CD4-positive, alpha-beta T cell (primary cell): Measurements from ENCODE around the gene PRR11. TPM values are rescaled to one million over a fixed set of nuclear protein-coding genes. Genes with fewer than 3 reads are reported as not detected.

Experiments
- ATAC-seq: fragments of 200-7000 bp; cut with Tn5 transposase; one replicate; pipeline ENCODE4 v1.10.0; 2022; ENCODE audit warnings: mild to moderate bottlenecking; ENCODE audit not compliant: poor library complexity
- CTCF ChIA-PET: fragments of 350-600 bp; sonication (Branson Sonifier 250); formaldehyde crosslinking; loops from one replicate; lab custom pipeline; 2021; ENCODE audit warnings: antibody characterized with exemption, inconsistent platforms; lab: Charles Lee
- POLR2A ChIA-PET: fragments of 350-600 bp; sonication (Branson Sonifier 250); formaldehyde crosslinking; loops from one replicate; lab custom pipeline; 2021; ENCODE audit warnings: antibody characterized with exemption, inconsistent platforms; lab: Charles Lee
- DNase-seq, 14 experiments: peaks; one replicate each; pipeline ENCODE4 v3.0.0-alpha.2; 2013 to 2020; ENCODE audit warnings: mixed read lengths in 2 of 14
- H3K27ac ChIP-seq, 2 donors: one replicate each; pipeline versions ENCODE4 v1.5.1 to v1.7.0; 2013; ENCODE audit warnings: low read length in 2 of 2, low read depth in 1 of 2, mild to moderate bottlenecking in 1 of 2
- H3K27me3 ChIP-seq, 2 experiments: 1 replicate in 1 of 2; 2 replicates in 1 of 2; pipeline versions ENCODE4 v1.6.1 to v1.7.0; 2013; ENCODE audit warnings: low read length in 2 of 2, control low read depth in 1 of 2, mild to moderate bottlenecking in 1 of 2, moderate library complexity in 1 of 2; ENCODE audit not compliant: insufficient read depth in 2 of 2, control insufficient read depth in 1 of 2
- H3K36me3 ChIP-seq: one replicate; pipeline ENCODE4 v1.6.1; 2013; ENCODE audit warnings: low read length, control low read depth; ENCODE audit not compliant: insufficient read depth
- H3K4me1 ChIP-seq: one replicate; pipeline ENCODE4 v1.6.1; 2013; ENCODE audit warnings: low read length, control low read depth; ENCODE audit not compliant: insufficient read depth
- H3K4me3 ChIP-seq: one replicate; pipeline ENCODE4 v1.5.1; 2013; ENCODE audit warnings: mild to moderate bottlenecking, low read length, moderate library complexity
- H3K9me3 ChIP-seq, 2 experiments: 1 replicate in 1 of 2; 2 replicates in 1 of 2; pipeline versions ENCODE4 v1.6.1 to v1.7.0; 2013; ENCODE audit warnings: low read length in 2 of 2, mild to moderate bottlenecking in 2 of 2, control low read depth in 1 of 2, moderate library complexity in 1 of 2; ENCODE audit not compliant: control insufficient read depth in 1 of 2, insufficient read depth in 1 of 2
- H3K27ac Mint-ChIP-seq: one replicate; pipeline ENCODE4 v1.8.0; 2020; ENCODE audit warnings: mixed read lengths
- H3K27me3 Mint-ChIP-seq: one replicate; pipeline ENCODE4 v1.8.0; 2021; ENCODE audit warnings: mixed read lengths
- H3K36me3 Mint-ChIP-seq: one replicate; pipeline ENCODE4 v1.8.0; 2021; ENCODE audit warnings: low read depth, mixed read lengths
- H3K4me1 Mint-ChIP-seq: one replicate; pipeline ENCODE4 v1.8.0; 2021; ENCODE audit warnings: low read depth, mixed read lengths
- H3K4me3 Mint-ChIP-seq: one replicate; pipeline ENCODE4 v1.8.0; 2020; ENCODE audit warnings: mild to moderate bottlenecking, mixed read lengths
- H3K9me3 Mint-ChIP-seq: one replicate; pipeline ENCODE4 v1.8.0; 2020; ENCODE audit warnings: mixed read lengths
- intact Hi-C, 2 experiments: fragments of 100-400 bp; cut with DNase I in 1 of 2; cut with micrococcal nuclease in 1 of 2; formaldehyde crosslinking; loops; one replicate each; pipeline versions ENCODE4 v1.15.1 to v1.9.0; 2023 to 2025; cut with DNase I, micrococcal nuclease
- total RNA-seq, 174 experiments: library from RNA in 2 of 174; stranded (reverse) in 2 of 174; gene quantifications; one replicate each; pipeline ENCODE4 v1.2.3 and lab custom pipeline; 2021 to 2026
- TF ChIP-seq, protein P1 (sequence below): fragments of 200-600 bp; IDR thresholded peaks from one replicate; pipeline ENCODE4 v1.8.0; 2022; ENCODE audit warnings: antibody characterized with exemption, mild to moderate bottlenecking

Gene PRR11
- total RNA-seq, 2 experiments from 2014 or later, result 0.69 to 0.92 TPM

DNA sequence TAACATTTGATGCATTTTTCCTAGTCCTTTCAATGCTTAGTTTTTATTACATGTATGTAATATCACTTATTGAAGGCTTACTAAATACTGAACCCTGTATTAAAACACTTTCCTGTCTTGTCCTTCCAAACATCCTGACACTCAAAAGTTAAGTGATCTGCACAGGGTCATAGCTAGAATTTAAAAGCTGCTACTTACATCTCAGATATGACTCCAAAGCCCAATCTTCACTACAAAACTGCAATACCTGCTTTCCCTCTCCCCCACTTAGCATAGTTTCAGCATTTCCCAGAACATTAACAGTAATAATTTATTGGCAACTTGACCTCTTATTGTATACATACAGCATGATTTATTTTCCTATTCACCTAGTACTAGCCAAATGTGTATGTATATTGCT lies 44.6 kb upstream of the PRR11 start:
- H3K27me3 Mint-ChIP-seq, result no peaks in the 10 kb centered on the region
- Histone ChIP-seq H3K27ac (no peak overlapping the region), H3K4me1 (peaks cover 7% of the 10 kb centered on the region), H3K36me3 (no peaks in the 10 kb centered on the region), H3K4me3 (no peak overlapping the region), H3K27me3 (no peaks in the 10 kb centered on the region), H3K9me3 (no peaks in the 10 kb centered on the region)
- DNase-seq (no peak), ATAC-seq (no peak)
- peaks cover 16% of the 10 kb centered on the region for H3K4me1 Mint-ChIP-seq
- no peaks in the 10 kb centered on the region for H3K9me3 Mint-ChIP-seq
- no peak overlapping the region for H3K4me3 Mint-ChIP-seq
- ChIA-PET POLR2A (no interaction called here), CTCF (interaction anchor here (0.6 to 0.8 kb wide), 3 partner anchors 11 to 99 kb away, joined by 3 to 4 read pairs (median 3); no protein-coding TSS in a partner anchor)
- TF ChIP-seq, protein P1, sequence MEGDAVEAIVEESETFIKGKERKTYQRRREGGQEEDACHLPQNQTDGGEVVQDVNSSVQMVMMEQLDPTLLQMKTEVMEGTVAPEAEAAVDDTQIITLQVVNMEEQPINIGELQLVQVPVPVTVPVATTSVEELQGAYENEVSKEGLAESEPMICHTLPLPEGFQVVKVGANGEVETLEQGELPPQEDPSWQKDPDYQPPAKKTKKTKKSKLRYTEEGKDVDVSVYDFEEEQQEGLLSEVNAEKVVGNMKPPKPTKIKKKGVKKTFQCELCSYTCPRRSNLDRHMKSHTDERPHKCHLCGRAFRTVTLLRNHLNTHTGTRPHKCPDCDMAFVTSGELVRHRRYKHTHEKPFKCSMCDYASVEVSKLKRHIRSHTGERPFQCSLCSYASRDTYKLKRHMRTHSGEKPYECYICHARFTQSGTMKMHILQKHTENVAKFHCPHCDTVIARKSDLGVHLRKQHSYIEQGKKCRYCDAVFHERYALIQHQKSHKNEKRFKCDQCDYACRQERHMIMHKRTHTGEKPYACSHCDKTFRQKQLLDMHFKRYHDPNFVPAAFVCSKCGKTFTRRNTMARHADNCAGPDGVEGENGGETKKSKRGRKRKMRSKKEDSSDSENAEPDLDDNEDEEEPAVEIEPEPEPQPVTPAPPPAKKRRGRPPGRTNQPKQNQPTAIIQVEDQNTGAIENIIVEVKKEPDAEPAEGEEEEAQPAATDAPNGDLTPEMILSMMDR, result no peak
- no peak overlapping the region for H3K27ac Mint-ChIP-seq
- peaks cover 23% of the 10 kb centered on the region for H3K36me3 Mint-ChIP-seq
- intact Hi-C loops, result no loop called here

DNA sequence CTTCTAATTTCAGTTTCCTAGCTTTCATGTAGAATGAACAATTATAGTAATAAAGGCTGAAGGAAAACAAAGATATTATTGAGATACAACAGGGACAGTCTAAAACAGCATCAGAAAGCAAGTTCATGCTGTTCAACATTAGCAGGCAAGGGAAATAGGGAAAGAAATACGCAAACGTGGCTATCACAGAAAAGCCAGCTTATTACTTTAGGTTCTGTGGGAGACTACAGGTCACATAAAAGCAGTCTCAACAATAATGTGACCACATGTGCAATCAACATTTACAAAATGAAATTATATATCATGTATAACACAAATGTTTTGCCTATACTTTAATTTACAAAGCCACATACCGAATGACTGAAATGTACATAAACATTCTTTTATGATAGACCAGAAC lies 44.0 kb upstream of the PRR11 start:
- TF ChIP-seq, protein P1, result no peak
- Histone ChIP-seq H3K9me3 (no peaks in the 10 kb centered on the region), H3K27ac (no peak overlapping the region), H3K27me3 (no peaks in the 10 kb centered on the region), H3K4me1 (peaks cover 5% of the 10 kb centered on the region), H3K4me3 (no peak overlapping the region), H3K36me3 (no peaks in the 10 kb centered on the region)
- Mint-ChIP-seq H3K4me3 (no peak overlapping the region), H3K27me3 (no peaks in the 10 kb centered on the region), H3K27ac (no peak overlapping the region), H3K9me3 (no peaks in the 10 kb centered on the region), H3K4me1 (peaks cover 11% of the 10 kb centered on the region), H3K36me3 (peaks cover 17% of the 10 kb centered on the region)
- ATAC-seq (no peak), DNase-seq (no peak)
- POLR2A ChIA-PET, result no interaction called here
- intact Hi-C loops, result no loop called here
- CTCF ChIA-PET, result interaction anchor here (0.8 kb wide), 1 partner anchor 12 kb away, joined by 3 read pairs; no protein-coding TSS in a partner anchor

DNA sequence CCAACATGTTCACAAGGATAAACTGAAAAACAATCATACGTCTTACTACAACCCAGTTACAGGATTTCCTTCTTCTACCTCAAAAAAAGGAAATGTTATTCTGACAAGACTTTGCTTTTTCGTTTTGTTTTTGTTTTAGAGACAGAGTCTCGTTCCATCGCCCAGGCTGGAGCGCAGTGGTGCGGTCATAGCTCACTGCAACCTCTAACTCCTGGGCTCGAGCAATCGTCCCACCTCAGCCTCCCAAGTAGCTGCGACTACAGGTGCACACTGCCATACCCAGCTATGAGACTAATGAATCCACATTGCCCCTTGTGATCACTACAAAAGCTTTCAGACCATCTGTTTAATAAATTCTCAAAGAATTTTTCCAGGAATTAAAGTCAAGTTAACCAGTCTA lies 40.1 kb upstream of the PRR11 start:
- Mint-ChIP-seq H3K4me1 (no peaks in the 10 kb centered on the region), H3K27me3 (no peaks in the 10 kb centered on the region), H3K27ac (no peak overlapping the region), H3K36me3 (peaks cover 33% of the 10 kb centered on the region), H3K9me3 (no peaks in the 10 kb centered on the region), H3K4me3 (no peak overlapping the region)
- TF ChIP-seq, protein P1, result no peak
- ATAC-seq, result no peak
- no peak overlapping the region for H3K4me3 ChIP-seq
- ChIA-PET POLR2A (interaction anchor here (1.0 kb wide), 1 partner anchor 23 kb away, joined by 3 read pairs; no protein-coding TSS in a partner anchor), CTCF (no interaction called here)
- H3K36me3 ChIP-seq, result peaks cover 13% of the 10 kb centered on the region
- no peak overlapping the region for H3K27ac ChIP-seq
- no peaks in the 10 kb centered on the region for H3K27me3 ChIP-seq
- no peak for DNase-seq
- intact Hi-C loops, result no loop called here
- no peaks in the 10 kb centered on the region for H3K4me1 ChIP-seq
- H3K9me3 ChIP-seq, result no peaks in the 10 kb centered on the region
